Muscle of back (tissue), 11 donors: ENCODE measurements around the gene MAP4K4. TPM values are rescaled to one million over a fixed set of nuclear protein-coding genes. Genes with fewer than 3 reads are reported as not detected.

Source experiments
- DNase-seq, 3 donors: peaks; one replicate each; pipeline versions ENCODE4 v3.0.0 to v3.0.0-alpha.2; 2013
- polyA plus RNA-seq, 10 donors: library from polyadenylated mRNA; unstranded; fragments of 120-200 nt; gene quantifications; one replicate each; pipeline ENCODE4 v1.2.1, GENCODE V29; 2013; ENCODE audit not compliant: insufficient read length in 10 of 10

Gene MAP4K4
- polyA plus RNA-seq, 10 donors = 115 to 149 (median 130) TPM

- DNase-seq = no peak
Observed at GRCh38 chr2:101812226-101812625, 114.7 kb downstream of the MAP4K4 start.

- DNase-seq = no peak
Observed at GRCh38 chr2:101814752-101815151, 117.2 kb downstream of the MAP4K4 start.

GRCh38 chr2:101815154-101815553 lies 117.6 kb downstream of the MAP4K4 start:
- DNase-seq = no peak

- peak in 2 of 3 donors; percentile 46 to 86 for DNase-seq
Observed at GRCh38 chr2:101815739-101816391, 118.4 kb downstream of the MAP4K4 start.

- no peak for DNase-seq
Observed at GRCh38 chr2:101816598-101816997, 119.1 kb downstream of the MAP4K4 start.

GRCh38 chr2:101817481-101817880 lies 120.0 kb downstream of the MAP4K4 start:
- DNase-seq = no peak

- peak in 2 of 3 donors; percentile 42 to 75 for DNase-seq
Observed at GRCh38 chr2:101818531-101819451, 121.3 kb downstream of the MAP4K4 start.

GRCh38 chr2:101820519-101820918 lies 123.0 kb downstream of the MAP4K4 start:
- DNase-seq = no peak

- DNase-seq = no peak
Observed at GRCh38 chr2:101821059-101821805, 123.7 kb downstream of the MAP4K4 start.

- DNase-seq = no peak
Observed at GRCh38 chr2:101821828-101822458, 124.4 kb downstream of the MAP4K4 start.

- peak in 1 of 3 donors; percentile 60 for DNase-seq
Observed at GRCh38 chr2:101823347-101823791, 125.9 kb downstream of the MAP4K4 start.

GRCh38 chr2:101823859-101824258 lies 126.4 kb downstream of the MAP4K4 start:
- no peak for DNase-seq

GRCh38 chr2:101826716-101827115 lies 129.2 kb downstream of the MAP4K4 start:
- no peak for DNase-seq

GRCh38 chr2:101827246-101827645 lies 129.7 kb downstream of the MAP4K4 start:
- DNase-seq = peak in 1 of 3 donors; percentile 70

- DNase-seq = no peak
Observed at GRCh38 chr2:101828257-101828656, 130.8 kb downstream of the MAP4K4 start.

- DNase-seq = peak in 1 of 3 donors; percentile 63
Observed at GRCh38 chr2:101828673-101829334, 131.3 kb downstream of the MAP4K4 start.

GRCh38 chr2:101829429-101829828 lies 131.9 kb downstream of the MAP4K4 start:
- no peak for DNase-seq

- no peak for DNase-seq
Observed at GRCh38 chr2:101830146-101830545, 132.6 kb downstream of the MAP4K4 start.

GRCh38 chr2:101830555-101830954 lies 133.0 kb downstream of the MAP4K4 start:
- DNase-seq = no peak

- peak; percentile 68 to 83 (median 71) for DNase-seq
Observed at GRCh38 chr2:101831351-101831865, 133.9 kb downstream of the MAP4K4 start.

- no peak for DNase-seq
Observed at GRCh38 chr2:101832114-101832513, 134.6 kb downstream of the MAP4K4 start.
